Heart right ventricle (tissue), 16 donors: Measurements from ENCODE around the gene PPP2R5E. TPM values are rescaled to one million over a fixed set of nuclear protein-coding genes. Genes with fewer than 3 reads are reported as not detected.
A peak's percentile ranks its signal among the peaks of the same experiment; 100 is the strongest.

Experiments
- ATAC-seq, 8 donors: fragments of 200-7000 bp; cut with Tn5 transposase; one replicate each; pipeline ENCODE4 v1.9.1; 2020; ENCODE audit warnings: mild to moderate bottlenecking in 8 of 8, moderate library complexity in 8 of 8, moderate number of reproducible peaks in 1 of 8
- DNase-seq, 2 donors: peaks; one replicate each; pipeline ENCODE4 v3.0.0-alpha.2; 2020
- H3K27ac ChIP-seq, 10 donors: fragments of 200-600 bp; sonication (generic) in 2 of 10; one replicate each; pipeline versions ENCODE4 v1.5.0 to v1.8.0; 2020 to 2022; ENCODE audit warnings: mild to moderate bottlenecking in 3 of 10
- H3K27me3 ChIP-seq, 7 donors: fragments of 200-600 bp; one replicate each; pipeline ENCODE4 v1.8.0; 2021 to 2022; ENCODE audit warnings: mild to moderate bottlenecking in 2 of 7
- H3K36me3 ChIP-seq, 9 donors: fragments of 200-600 bp; sonication (generic) in 1 of 9; one replicate each; pipeline versions ENCODE4 v1.5.0 to v1.8.0; 2020 to 2022; ENCODE audit warnings: mild to moderate bottlenecking in 2 of 9
- H3K4me1 ChIP-seq, 9 donors: fragments of 200-600 bp; sonication (generic) in 1 of 9; one replicate each; pipeline versions ENCODE4 v1.5.0 to v1.8.0; 2020 to 2022; ENCODE audit warnings: mild to moderate bottlenecking in 4 of 9
- H3K4me3 ChIP-seq, 10 donors: fragments of 200-600 bp; sonication (generic) in 2 of 10; one replicate each; pipeline versions ENCODE4 v1.5.0 to v1.8.0; 2020 to 2022; ENCODE audit warnings: mild to moderate bottlenecking in 7 of 10, moderate library complexity in 2 of 10
- H3K9me3 ChIP-seq, 11 donors: fragments of 200-600 bp in 10 of 11; sonication (generic) in 2 of 11; one replicate each; pipeline versions ENCODE4 v1.5.0 to v1.8.0; 2013 to 2022; ENCODE audit warnings: mild to moderate bottlenecking in 2 of 11, control low read depth in 1 of 11, moderate library complexity in 1 of 11
- CTCF ChIP-seq, 9 donors: fragments of 200-600 bp; sonication (generic) in 2 of 9; IDR thresholded peaks; one replicate each; pipeline versions ENCODE4 v1.5.0 to v1.8.0; 2021 to 2022; ENCODE audit warnings: antibody characterized with exemption in 9 of 9, mild to moderate bottlenecking in 5 of 9, moderate library complexity in 1 of 9
- WGBS, 2 donors: extraction: QIAGEN DNeasy Blood & Tissue Kit; methylation state at CpG; one replicate each; pipeline ENCODE4 v1.1.7; 2013; ENCODE audit warnings: inconsistent platforms in 1 of 2; 5-methylcytosine and 5-hydroxymethylcytosine counted together
- intact Hi-C, 10 donors: fragments of 100-400 bp; cut with DNase I; formaldehyde crosslinking; loops; one replicate each; pipeline versions ENCODE4 v1.11.1 to v1.14.2; 2022
- polyA plus RNA-seq, 2 donors: library from polyadenylated mRNA; stranded (reverse); fragments of 200-250 nt; gene quantifications; one replicate each; pipeline ENCODE4 v1.2.3, GENCODE V29; 2013
- total RNA-seq, 10 donors: library from RNA; stranded (reverse); fragmentation: NEBNext Ultra II Directional in 3 of 10; extraction: Animal tissue kit (Norgen Biotek cat#: 25700) in 3 of 10; gene quantifications; one replicate each; pipeline versions ENCODE4 v1.2.1 to v1.2.4, GENCODE V29; 2021 to 2023
- donor health status: Arrhythmogenic right ventricular cardiomyopathy.
- donor health status: ischemic (EF 13 %, LVEDD 7.1; RV severe dilation, severe dysfunction).
- donor health status: healthy with polysubstance abuse.
- donor health status: DM: no; HTN: yes; CAD: no.
- donor health status: DM: no; HTN: no; CAD: no.
- donor health status: ischemic (EF 25% LVEDD 6.9; RV normal size, moderate dysfunction).
- donor health status: ischemic (EF 25% LVEDD 5.7; RV mildly dilated, moderate dysfunction).
- donor health status: healthy.
- donor health status: DM: yes; HTN: yes; CAD: no.
- donor health status: Ischemic cardiomyopathy.
- donor health status: ischemic (EF 35%, LVEDD 5.7; RV mildly dilated, moderate dysfunction).
- donor health status: nonischemic (EF 11% LVEDD 7.7; RV severe dilation, severe dysfunction).
- donor health status: DM: yes; HTN: yes; CAD: no.
- donor health status: PGD.
- donor health status: ischemic (EF 29% LVEDD 5.4; RV normal size, mild dysfunction).
- donor health status: nonischemic (EF 23%, LVEDD 6.1; RV moderate dilation, normal function).

Gene PPP2R5E
- total and polyA plus RNA-seq, 12 donors = 6.1 to 44.4 (median 36.4) TPM

GRCh38 chr14:63499701-63500250 is 43.4 kb downstream of the PPP2R5E start:
- peaks cover 0 to 7% (median 0%) of the 10 kb centered on the region in 9 donors for H3K36me3 ChIP-seq
- H3K4me1 ChIP-seq = peaks cover 0 to 41% (median 21%) of the 10 kb centered on the region in 9 donors
- DNase-seq (no peak), ATAC-seq (peak in 3 of 8 donors; percentile 16 to 74 (median 25))
- no peak overlapping the region for H3K4me3 ChIP-seq
- peak overlapping the region in 2 of 10 donors; percentile 18 to 31 for H3K27ac ChIP-seq
- no peaks in the 10 kb centered on the region for H3K9me3 ChIP-seq
- intact Hi-C loops = loop anchor here in 2 of 10 donors (5.0 to 10.0 kb wide), 3 partner anchors 43 to 65 kb away; partner anchors contain the start of gene PPP2R5E (in 1 of the 2)
- TF ChIP-seq CTCF (IDR thresholded peaks at IDR 0.05) = no peak
- no peaks in the 10 kb centered on the region for H3K27me3 ChIP-seq
- WGBS, 2 donors = 58 to 83% methylated on average over 1 of the region's 1 CpG

- DNase-seq (peak in 1 of 2 donors; percentile 22), ATAC-seq (peak in 7 of 8 donors; percentile 51 to 77 (median 71))
- WGBS, 2 donors = 41 to 49% methylated on average over 2 of the region's 2 CpGs
- no peaks in the 10 kb centered on the region for H3K27me3 ChIP-seq
- peaks cover 0 to 7% (median 0%) of the 10 kb centered on the region in 9 donors for H3K36me3 ChIP-seq
- H3K27ac ChIP-seq = peak overlapping the region in 6 of 10 donors; percentile 7 to 54 (median 30)
- H3K4me1 ChIP-seq = peaks cover 0 to 58% (median 33%) of the 10 kb centered on the region in 9 donors
- H3K4me3 ChIP-seq = no peak overlapping the region
- no peaks in the 10 kb centered on the region for H3K9me3 ChIP-seq
- intact Hi-C loops = loop anchor here in 2 of 10 donors (5.0 to 10.0 kb wide), 3 partner anchors 45 to 62 kb away; partner anchors contain the start of gene PPP2R5E (in 1 of the 2)
- no peak for TF ChIP-seq CTCF (IDR thresholded peaks at IDR 0.05)
Observed at GRCh38 chr14:63496837-63497400, 46.3 kb downstream of the PPP2R5E start.

- H3K27me3 ChIP-seq = no peaks in the 10 kb centered on the region
- peak in 5 of 8 donors; percentile 41 to 75 (median 50) for ATAC-seq
- peak overlapping the region in 1 of 10 donors; percentile 36 for H3K27ac ChIP-seq
- no peak overlapping the region for H3K4me3 ChIP-seq
- 41 to 53% methylated on average over 7 of the region's 7 CpGs for WGBS, 2 donors
- peak in 4 of 9 donors; percentile 16 to 39 (median 29) for TF ChIP-seq CTCF (IDR thresholded peaks at IDR 0.05)
- H3K9me3 ChIP-seq = no peaks in the 10 kb centered on the region
- H3K36me3 ChIP-seq = no peaks in the 10 kb centered on the region
- peaks cover 0 to 67% (median 41%) of the 10 kb centered on the region in 9 donors for H3K4me1 ChIP-seq
- intact Hi-C loops = loop anchor here in 1 of 10 donors (10.0 kb wide), 1 partner anchor 58 kb away; no protein-coding TSS in a partner anchor
- DNase-seq = no peak
Observed at GRCh38 chr14:63493246-63493645, 49.9 kb downstream of the PPP2R5E start.

- Histone ChIP-seq H3K4me3 (no peak overlapping the region), H3K36me3 (no peaks in the 10 kb centered on the region), H3K27ac (peak overlapping the region in 2 of 10 donors; percentile 8 to 36), H3K9me3 (no peaks in the 10 kb centered on the region), H3K27me3 (no peaks in the 10 kb centered on the region), H3K4me1 (peaks cover 0 to 59% (median 38%) of the 10 kb centered on the region in 9 donors)
- DNase-seq (no peak), ATAC-seq (no peak)
- TF ChIP-seq CTCF (IDR thresholded peaks at IDR 0.05) = no peak
- intact Hi-C loops = loop anchor here in 1 of 10 donors (10.0 kb wide), 1 partner anchor 58 kb away; no protein-coding TSS in a partner anchor
Observed at GRCh38 chr14:63492391-63492790, 50.8 kb downstream of the PPP2R5E start.
